ENCODE data around the gene YBEY.

GRCh38 chr21:46253610-46254124, 32.5 kb upstream of the YBEY start:
- TF ChIP-seq CTCF (conservative IDR thresholded peaks at IDR 0.05; ENCODE audit: low read depth, low read length) (no peak), EZH2 (IDR thresholded peaks at IDR 0.05; ENCODE audit: low read length, unreplicated experiment) (no peak), EZH2phosphoT487 (IDR thresholded peaks at IDR 0.05; ENCODE audit: borderline replicate concordance, low read length) (no peak)

Measured in PC-3 (cell line).